Esophagus squamous epithelium (tissue), 4 donors: ENCODE data around the gene SLC33A1.

Experiments used
- POLR2A ChIP-seq, 4 donors: fragments of 450-650 bp; IDR thresholded peaks; one replicate each; pipeline ENCODE4 v1.6.1; 2017; ENCODE audit warnings: antibody characterized with exemption in 4 of 4, mild to moderate bottlenecking in 4 of 4, moderate library complexity in 3 of 4
- TF ChIP-seq, protein P1 (sequence below), 6 experiments: fragments of 450-650 bp in 4 of 6; fragments of 200-600 bp in 2 of 6; sonication (generic) in 2 of 6; IDR thresholded peaks; one replicate each; pipeline ENCODE4 v1.5.1; 2016 to 2019; ENCODE audit warnings: antibody characterized with exemption in 6 of 6, mild to moderate bottlenecking in 4 of 6, moderate library complexity in 4 of 6

DNA sequence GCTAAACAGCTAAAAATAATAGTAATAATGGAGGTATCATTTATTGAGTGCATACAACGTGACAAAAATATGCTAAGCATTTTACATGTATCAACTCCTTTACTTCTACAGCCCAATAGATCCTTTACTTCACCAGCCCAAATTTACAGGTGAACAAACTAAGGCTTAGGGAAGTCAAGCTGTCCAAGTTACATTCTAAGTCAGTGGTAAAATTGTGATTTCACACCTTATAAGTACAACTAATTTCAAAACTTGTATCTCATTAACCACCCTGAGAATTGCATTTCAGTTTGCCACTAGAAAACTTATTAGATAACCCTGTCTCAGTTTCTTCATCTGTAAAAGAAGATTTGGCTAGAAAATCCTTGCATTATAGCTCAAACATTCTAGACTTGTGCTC is 10.7 kb downstream of the SLC33A1 start:
- no peak for TF ChIP-seq POLR2A (IDR thresholded peaks at IDR 0.05)
- TF ChIP-seq, protein P1, sequence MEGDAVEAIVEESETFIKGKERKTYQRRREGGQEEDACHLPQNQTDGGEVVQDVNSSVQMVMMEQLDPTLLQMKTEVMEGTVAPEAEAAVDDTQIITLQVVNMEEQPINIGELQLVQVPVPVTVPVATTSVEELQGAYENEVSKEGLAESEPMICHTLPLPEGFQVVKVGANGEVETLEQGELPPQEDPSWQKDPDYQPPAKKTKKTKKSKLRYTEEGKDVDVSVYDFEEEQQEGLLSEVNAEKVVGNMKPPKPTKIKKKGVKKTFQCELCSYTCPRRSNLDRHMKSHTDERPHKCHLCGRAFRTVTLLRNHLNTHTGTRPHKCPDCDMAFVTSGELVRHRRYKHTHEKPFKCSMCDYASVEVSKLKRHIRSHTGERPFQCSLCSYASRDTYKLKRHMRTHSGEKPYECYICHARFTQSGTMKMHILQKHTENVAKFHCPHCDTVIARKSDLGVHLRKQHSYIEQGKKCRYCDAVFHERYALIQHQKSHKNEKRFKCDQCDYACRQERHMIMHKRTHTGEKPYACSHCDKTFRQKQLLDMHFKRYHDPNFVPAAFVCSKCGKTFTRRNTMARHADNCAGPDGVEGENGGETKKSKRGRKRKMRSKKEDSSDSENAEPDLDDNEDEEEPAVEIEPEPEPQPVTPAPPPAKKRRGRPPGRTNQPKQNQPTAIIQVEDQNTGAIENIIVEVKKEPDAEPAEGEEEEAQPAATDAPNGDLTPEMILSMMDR (IDR thresholded peaks at IDR 0.05), result no peak
